K562 (cell line): ENCODE results near the gene ZBTB32. TPM values are rescaled to one million over a fixed set of nuclear protein-coding genes. Genes with fewer than 3 reads are reported as not detected.

Experiments used
- ASH1L ChIP-seq: fragments of 450-650 bp; IDR thresholded peaks from 2 replicates; pipeline ENCODE4 v1.6.1; 2018; ENCODE audit warnings: borderline replicate concordance, mild to moderate bottlenecking, low read depth; ENCODE audit not compliant: partially characterized antibody
- BACH1 ChIP-seq: fragments of 200-800 bp; sonication (Bioruptor generic); IDR thresholded peaks from 2 replicates; pipeline ENCODE4 v1.6.1; 2016; ENCODE audit warnings: missing genetic modification characterization, missing compliant biosample characterization
- BMI1 ChIP-seq: fragments of 150-350 bp; IDR thresholded peaks from 2 replicates; pipeline ENCODE4 v1.6.1; 2014; ENCODE audit warnings: low read length
- E2F5 ChIP-seq: sonication (generic); formaldehyde crosslinking; IDR thresholded peaks from 2 replicates; pipeline ENCODE4 v1.8.0; 2022; ENCODE audit warnings: mild to moderate bottlenecking, missing genetic modification reagents
- NCOA2 ChIP-seq, 2 experiments: fragments of 450-650 bp; IDR thresholded peaks; 2 replicates each; pipeline ENCODE4 v1.6.1; 2018; ENCODE audit warnings: mild to moderate bottlenecking in 2 of 2, moderate library complexity in 1 of 2; ENCODE audit not compliant: partially characterized antibody in 2 of 2
- NR2C1 ChIP-seq, 2 experiments: fragments of 450-650 bp; IDR thresholded peaks; 2 replicates each; pipeline ENCODE4 v1.6.1; 2017; ENCODE audit warnings: mild to moderate bottlenecking in 2 of 2, antibody characterized with exemption in 1 of 2, inconsistent platforms in 1 of 2, missing compliant biosample characterization in 1 of 2, missing genetic modification characterization in 1 of 2
- POLR3A ChIP-seq: IDR thresholded peaks from 2 replicates; pipeline ENCODE4 v1.6.1; 2011; ENCODE audit warnings: borderline replicate concordance, mild to moderate bottlenecking, moderate library complexity; ENCODE audit not compliant: insufficient read length, insufficient read depth; ENCODE audit errors: extremely low read depth
- SNIP1 ChIP-seq: fragments of 450-650 bp; IDR thresholded peaks from 2 replicates; pipeline ENCODE4 v1.7.1; 2017; ENCODE audit warnings: low read depth, mild to moderate bottlenecking
- SP1 ChIP-seq: sonication (generic); formaldehyde crosslinking; IDR thresholded peaks from 2 replicates; pipeline ENCODE4 v1.8.1; 2022; ENCODE audit warnings: mild to moderate bottlenecking, missing genetic modification reagents
- ZNF212 ChIP-seq: fragments of 450-650 bp; formaldehyde crosslinking; IDR thresholded peaks from 2 replicates; pipeline ENCODE4 v1.4.0; 2020; ENCODE audit warnings: mild to moderate bottlenecking
- ZNF263 ChIP-seq: sonication (generic); formaldehyde crosslinking; IDR thresholded peaks from 2 replicates; pipeline ENCODE4 v1.8.0; 2022; ENCODE audit warnings: mild to moderate bottlenecking, missing genetic modification reagents, borderline replicate concordance
- ZNF41 ChIP-seq: fragments of 250-450 bp; sonication (Bioruptor Pico); conservative IDR thresholded peaks from 2 replicates; pipeline ENCODE4 v1.4.0; 2020; ENCODE audit warnings: mild to moderate bottlenecking
- ZNF445 ChIP-seq: fragments of 250-450 bp; sonication (Bioruptor Pico); IDR thresholded peaks from 2 replicates; pipeline ENCODE4 v1.4.0; 2020; ENCODE audit warnings: low read depth, mild to moderate bottlenecking, moderate library complexity
- polyA plus RNA-seq, 8 experiments: library from polyadenylated mRNA; depleted of rRNA in 4 of 8; stranded (reverse) in 5 of 8; unstranded in 3 of 8; fragments of >200 nt; fragmentation: Nextera tagmentation in 2 of 8; fragmentation: Illumina TruSeq in 1 of 8; extraction: Ambion mirVana in 2 of 8; extraction: Trizol in 1 of 8; gene quantifications; 2 replicates each; pipeline versions ENCODE4 v1.2.1 to v1.2.3, GENCODE V29; 2011 to 2014; ENCODE audit warnings: inconsistent platforms in 1 of 8, missing spikeins in 1 of 8
- total RNA-seq, 7 experiments: library from RNA; depleted of rRNA in 6 of 7; stranded (reverse); fragments of >200 nt in 6 of 7; fragmentation: Illumina TruSeq in 2 of 7; extraction: Trizol in 2 of 7; gene quantifications; 2 replicates each; pipeline versions ENCODE4 v1.2.1 to v1.2.3, GENCODE V29; 2011 to 2021; ENCODE audit warnings: low replicate concordance in 1 of 7
- TF ChIP-seq, protein P1 (sequence below): sonication (generic); formaldehyde crosslinking; IDR thresholded peaks from 2 replicates; pipeline ENCODE4 v1.8.0; 2022; ENCODE audit warnings: mild to moderate bottlenecking, missing genetic modification reagents
- TF ChIP-seq, protein P2 (sequence below), 2 experiments: fragments of 450-650 bp; conservative IDR thresholded peaks; 2 replicates each; pipeline ENCODE4 v1.6.1; 2017; ENCODE audit warnings: mild to moderate bottlenecking in 2 of 2, moderate library complexity in 2 of 2

ZBTB32 gene
- total and polyA plus RNA-seq, 9 of the 15 experiments (the other 6 are each of a cell fraction or from before 2014, with no cell fraction given): 0.20 TPM; not detected in 8

DNA sequence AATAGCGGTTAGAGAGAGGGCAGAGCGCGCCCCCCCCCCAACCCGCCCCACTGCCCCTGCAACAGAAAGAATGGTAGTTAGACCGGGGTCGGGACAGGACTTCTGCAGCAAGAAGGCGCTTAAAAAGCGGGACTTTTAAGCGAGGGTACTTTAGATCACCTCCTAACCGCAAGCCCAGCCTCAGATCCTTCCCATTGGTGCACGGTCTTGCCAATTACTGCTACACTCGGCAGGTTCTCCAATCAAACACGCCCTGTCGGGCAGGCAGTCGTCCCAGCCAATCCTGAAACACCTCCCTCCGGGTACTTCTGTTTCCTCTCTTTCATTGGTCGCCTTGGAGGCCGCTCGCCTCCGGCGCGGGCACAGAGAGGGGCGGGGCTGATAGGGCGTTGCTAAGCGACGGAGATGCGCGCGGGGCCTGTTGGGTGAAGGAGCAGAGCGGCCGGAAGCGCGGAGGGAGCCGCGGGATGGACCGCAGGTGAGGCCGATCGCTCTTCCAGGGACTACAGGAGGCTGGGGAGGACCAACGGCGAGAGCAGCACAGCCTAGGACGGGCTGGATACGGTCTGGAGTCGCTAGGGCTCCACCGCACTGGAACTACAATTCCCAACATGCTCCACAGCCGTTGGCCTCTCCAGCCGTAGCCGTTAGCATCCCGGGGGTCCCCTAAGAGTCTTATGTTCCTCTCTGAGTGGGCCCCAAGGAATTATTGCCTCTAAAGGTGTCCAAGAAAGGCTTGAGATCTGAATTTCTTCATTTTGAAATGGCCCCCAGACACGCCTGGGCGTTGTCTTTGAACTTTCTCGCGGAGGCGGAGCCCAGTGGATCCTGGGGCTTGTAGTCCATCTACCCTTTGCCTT, 53.6 kb downstream of the ZBTB32 start, which contains the start of gene PROSER3 (continued):
- TF ChIP-seq ASH1L (peak; percentile 100), ZNF263 (CRISPR knock-in tag) (peak; percentile 86), NCOA2 (IDR thresholded peaks at IDR 0.05; ENCODE audit: partially characterized antibody in 2 of 2) (no peak), NR2C1 (IDR thresholded peaks at IDR 0.05) (peak; percentile 91), NR2C1 (tag; IDR thresholded peaks at IDR 0.05) (peak; percentile 93), BMI1 (peak; percentile 79; the same call in 1 of the 2 replicates), E2F5 (CRISPR knock-in tag) (no peak), BACH1 (tag) (peak; percentile 54; the same call in 1 of the 2 replicates), ZNF212 (CRISPR knock-in tag) (peak; percentile 54; the same call in 1 of the 2 replicates), SP1 (peak; percentile 87), POLR3A (no peak), SNIP1 (no peak), ZNF41 (CRISPR knock-in tag) (0 out of 2 replicates have a peak, but pooled peaks have one; percentile 29), ZNF445 (CRISPR knock-in tag) (no peak)
- TF ChIP-seq, protein P1, sequence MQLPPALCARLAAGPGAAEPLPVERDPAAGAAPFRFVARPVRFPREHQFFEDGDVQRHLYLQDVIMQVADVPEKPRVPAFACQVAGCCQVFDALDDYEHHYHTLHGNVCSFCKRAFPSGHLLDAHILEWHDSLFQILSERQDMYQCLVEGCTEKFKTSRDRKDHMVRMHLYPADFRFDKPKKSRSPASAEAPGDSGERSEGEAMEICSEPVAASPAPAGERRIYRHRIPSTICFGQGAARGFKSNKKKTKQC (CRISPR knock-in tag): 0 out of 2 replicates have a peak, but pooled peaks have one; percentile 73
- TF ChIP-seq, protein P2, sequence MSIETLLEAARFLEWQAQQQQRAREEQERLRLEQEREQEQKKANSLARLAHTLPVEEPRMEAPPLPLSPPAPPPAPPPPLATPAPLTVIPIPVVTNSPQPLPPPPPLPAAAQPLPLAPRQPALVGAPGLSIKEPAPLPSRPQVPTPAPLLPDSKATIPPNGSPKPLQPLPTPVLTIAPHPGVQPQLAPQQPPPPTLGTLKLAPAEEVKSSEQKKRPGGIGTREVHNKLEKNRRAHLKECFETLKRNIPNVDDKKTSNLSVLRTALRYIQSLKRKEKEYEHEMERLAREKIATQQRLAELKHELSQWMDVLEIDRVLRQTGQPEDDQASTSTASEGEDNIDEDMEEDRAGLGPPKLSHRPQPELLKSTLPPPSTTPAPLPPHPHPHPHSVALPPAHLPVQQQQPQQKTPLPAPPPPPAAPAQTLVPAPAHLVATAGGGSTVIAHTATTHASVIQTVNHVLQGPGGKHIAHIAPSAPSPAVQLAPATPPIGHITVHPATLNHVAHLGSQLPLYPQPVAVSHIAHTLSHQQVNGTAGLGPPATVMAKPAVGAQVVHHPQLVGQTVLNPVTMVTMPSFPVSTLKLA (conservative IDR thresholded peaks at IDR 0.05): peak; percentile 24 to 64
